GM21737 (cell line): Measurements from ENCODE around the gene PHKA2.

Experiments
- ATAC-seq: cut with Tn5 transposase; IDR thresholded peaks from one replicate; pipeline ENCODE4 v1.9.1; 2021; ENCODE audit warnings: mild to moderate bottlenecking, moderate library complexity; ENCODE audit not compliant: unreplicated experiment

Gene PHKA2

GRCh38 chrX:18933617-18934016 is 50.3 kb downstream of the PHKA2 start:
- ATAC-seq: no peak

GRCh38 chrX:18931972-18932371 is 51.9 kb downstream of the PHKA2 start:
- ATAC-seq: no peak

GRCh38 chrX:18929775-18930174 is 54.1 kb downstream of the PHKA2 start:
- ATAC-seq: no peak

GRCh38 chrX:18927558-18927957 is 56.4 kb downstream of the PHKA2 start:
- no peak for ATAC-seq

- ATAC-seq: no peak
Observed at GRCh38 chrX:18924507-18925088, 59.3 kb downstream of the PHKA2 start.

- ATAC-seq: no peak
Observed at GRCh38 chrX:18920566-18920965, 63.3 kb downstream of the PHKA2 start.

- ATAC-seq: no peak
Observed at GRCh38 chrX:18920079-18920478, 63.8 kb downstream of the PHKA2 start.

- no peak for ATAC-seq
Observed at GRCh38 chrX:18917831-18918230, 66.1 kb downstream of the PHKA2 start.

GRCh38 chrX:18906286-18906685 is 77.6 kb downstream of the PHKA2 start:
- no peak for ATAC-seq

- ATAC-seq: no peak
Observed at GRCh38 chrX:18900401-18900976, 83.4 kb downstream of the PHKA2 start.

GRCh38 chrX:18899796-18900380 is 84.0 kb downstream of the PHKA2 start:
- ATAC-seq: no peak

- ATAC-seq: no peak
Observed at GRCh38 chrX:18898492-18898891, 85.4 kb downstream of the PHKA2 start.

GRCh38 chrX:18898091-18898490 is 85.8 kb downstream of the PHKA2 start:
- no peak for ATAC-seq

- ATAC-seq: no peak
Observed at GRCh38 chrX:18897611-18898010, 86.3 kb downstream of the PHKA2 start.

- ATAC-seq: no peak
Observed at GRCh38 chrX:18896680-18897544, 87.0 kb downstream of the PHKA2 start.

GRCh38 chrX:18895189-18895951 is 88.5 kb downstream of the PHKA2 start:
- no peak for ATAC-seq

GRCh38 chrX:18894156-18894555 is 89.8 kb downstream of the PHKA2 start:
- no peak for ATAC-seq

GRCh38 chrX:18893536-18893935 is 90.4 kb downstream of the PHKA2 start:
- no peak for ATAC-seq

- ATAC-seq: no peak
Observed at GRCh38 chrX:18892899-18893298, 91.0 kb downstream of the PHKA2 start.

- ATAC-seq: no peak
Observed at GRCh38 chrX:18891548-18891945, 92.4 kb downstream of the PHKA2 start.
